MM.1S (cell line): ENCODE results near the gene ELAVL4.

Source experiments
- DNase-seq: peaks from one replicate; pipeline ENCODE4 v3.0.0-alpha.2; 2015
- H2AFZ ChIP-seq: fragments of 300-600 bp; sonication (generic); 2 replicates; pipeline ENCODE4 v1.6.0; 2016; ENCODE audit warnings: antibody characterized with exemption, low read length
- H3F3A ChIP-seq: fragments of 300-600 bp; sonication (generic); 2 replicates; pipeline ENCODE4 v1.6.1; 2016; ENCODE audit warnings: mild to moderate bottlenecking, antibody characterized with exemption, low read length, moderate library complexity, mixed read lengths; ENCODE audit not compliant: insufficient read depth
- H3K27ac ChIP-seq: fragments of 300-600 bp; sonication (generic); 2 replicates; pipeline ENCODE4 v1.5.1; 2016; ENCODE audit warnings: mild to moderate bottlenecking, low read length
- H3K27me3 ChIP-seq: fragments of 300-600 bp; sonication (generic); replicated peaks from 2 replicates; pipeline ENCODE4 v1.6.0; 2016; ENCODE audit warnings: low read length; ENCODE audit not compliant: insufficient read depth
- H3K36me3 ChIP-seq: fragments of 300-600 bp; sonication (generic); replicated peaks from 2 replicates; pipeline ENCODE4 v1.6.1; 2016; ENCODE audit warnings: mild to moderate bottlenecking, low read length, mixed read lengths; ENCODE audit not compliant: insufficient read depth
- H3K4me1 ChIP-seq: fragments of 300-600 bp; sonication (generic); 2 replicates; pipeline ENCODE4 v1.6.1; 2016; ENCODE audit warnings: low read length, mixed read lengths
- H3K4me2 ChIP-seq: fragments of 300-600 bp; sonication (generic); 2 replicates; pipeline ENCODE4 v1.6.0; 2016; ENCODE audit warnings: low read depth, low read length
- H3K4me3 ChIP-seq: fragments of 300-600 bp; sonication (generic); 2 replicates; pipeline ENCODE4 v1.5.1; 2016; ENCODE audit warnings: low read length, mixed read lengths
- H3K79me2 ChIP-seq: fragments of 300-600 bp; sonication (generic); 2 replicates; pipeline ENCODE4 v1.6.1; 2016; ENCODE audit warnings: mixed run types, low read length, mixed read lengths
- H3K9ac ChIP-seq: fragments of 300-600 bp; sonication (generic); 2 replicates; pipeline ENCODE4 v1.6.1; 2016; ENCODE audit warnings: low read length, mixed read lengths
- H3K9me2 ChIP-seq: fragments of 300-600 bp; sonication (generic); replicated peaks from 2 replicates; pipeline ENCODE4 v1.6.1; 2016; ENCODE audit warnings: mild to moderate bottlenecking, low read length, mixed read lengths; ENCODE audit not compliant: insufficient read depth
- H3K9me3 ChIP-seq: fragments of 300-600 bp; sonication (generic); replicated peaks from 2 replicates; pipeline ENCODE4 v1.6.1; 2016; ENCODE audit warnings: mild to moderate bottlenecking, low read length, mixed read lengths; ENCODE audit not compliant: insufficient read depth
- H4K20me1 ChIP-seq: fragments of 300-600 bp; sonication (generic); 2 replicates; pipeline ENCODE4 v1.6.1; 2016; ENCODE audit warnings: mild to moderate bottlenecking, low read length, moderate library complexity, mixed read lengths; ENCODE audit not compliant: insufficient read depth
- CTCF ChIP-seq: fragments of 300-600 bp; sonication (generic); IDR thresholded peaks from 2 replicates; pipeline ENCODE4 v1.5.1; 2016; ENCODE audit warnings: antibody characterized with exemption, low read length, mixed read lengths
- EZH2 ChIP-seq: fragments of 300-600 bp; sonication (generic); optimal IDR thresholded peaks from 2 replicates; pipeline ENCODE3; 2017; ENCODE audit warnings: low read depth, mild to moderate bottlenecking, antibody characterized with exemption, low read length, mixed read lengths
- EZH2phosphoT487 ChIP-seq: fragments of 300-600 bp; sonication (generic); IDR thresholded peaks from 2 replicates; pipeline ENCODE4 v1.6.1; 2018; ENCODE audit warnings: antibody characterized with exemption, low read length

The ELAVL4 gene

GRCh38 chr1:50108497-50109059, at the start of gene ELAVL4:
TSS of gene ELAVL4 (plus strand) at chr1:50108920. CDS start at chr1:50109190, 270 bp downstream.
- H3K9me2 ChIP-seq = no peaks in the 10 kb centered on the region
- peaks cover 6% of the 10 kb centered on the region for H3K4me1 ChIP-seq
- TF ChIP-seq EZH2phosphoT487 (no peak), EZH2 (no peak), CTCF (no peak)
- no peak within 1 kb of the TSS for H3K9ac ChIP-seq
- DNase-seq = no peak
- no peak within 1 kb of the TSS for H3K4me2 ChIP-seq
- no peaks in the 10 kb centered on the region for H3F3A ChIP-seq
- H3K79me2 ChIP-seq = no peaks in the 10 kb centered on the region
- no peak within 1 kb of the TSS for H3K27ac ChIP-seq
- no peak within 1 kb of the TSS for H3K4me3 ChIP-seq
- no peaks in the 10 kb centered on the region for H3K36me3 ChIP-seq
- no peak within 1 kb of the TSS for H2AFZ ChIP-seq
- no peaks in the 10 kb centered on the region for H4K20me1 ChIP-seq
- H3K9me3 ChIP-seq = no peaks in the 10 kb centered on the region
- H3K27me3 ChIP-seq = no peaks in the 10 kb centered on the region

GRCh38 chr1:50060279-50060678, 48.4 kb upstream of the ELAVL4 start:
- no peaks in the 10 kb centered on the region for H3K9me2 ChIP-seq
- no peaks in the 10 kb centered on the region; the same call in 1 of the 2 replicates for H3K4me1 ChIP-seq
- DNase-seq = no peak
- no peaks in the 10 kb centered on the region for H3F3A ChIP-seq
- TF ChIP-seq CTCF = no peak
- H2AFZ ChIP-seq = no peak overlapping the region
- H3K9me3 ChIP-seq = no peaks in the 10 kb centered on the region
- H3K4me3 ChIP-seq = no peak overlapping the region
- H3K27ac ChIP-seq = no peak overlapping the region
- H3K9ac ChIP-seq = no peak overlapping the region
- H3K79me2 ChIP-seq = no peaks in the 10 kb centered on the region
- H3K4me2 ChIP-seq = no peak overlapping the region
- no peaks in the 10 kb centered on the region for H3K36me3 ChIP-seq
- no peaks in the 10 kb centered on the region for H4K20me1 ChIP-seq
- H3K27me3 ChIP-seq = no peaks in the 10 kb centered on the region

- Histone ChIP-seq H2AFZ (no peak overlapping the region), H3K79me2 (no peaks in the 10 kb centered on the region), H4K20me1 (no peaks in the 10 kb centered on the region), H3K4me3 (no peak overlapping the region), H3K4me1 (no peaks in the 10 kb centered on the region; the same call in 1 of the 2 replicates), H3F3A (no peaks in the 10 kb centered on the region), H3K27ac (no peak overlapping the region), H3K9ac (no peak overlapping the region), H3K4me2 (no peak overlapping the region), H3K36me3 (no peaks in the 10 kb centered on the region), H3K9me2 (no peaks in the 10 kb centered on the region), H3K27me3 (no peaks in the 10 kb centered on the region), H3K9me3 (no peaks in the 10 kb centered on the region)
- no peak for DNase-seq
- no peak for TF ChIP-seq EZH2
- no peak for TF ChIP-seq EZH2phosphoT487
- TF ChIP-seq CTCF = no peak
Observed at GRCh38 chr1:50066806-50067205, 41.9 kb upstream of the ELAVL4 start.
